NK-92 treated with Interleukin-12 subunit alpha and Interleukin-12 subunit beta, amount 100 ng/mL, for 24 hours (cell line): Measurements from ENCODE around the gene CDC20.
A peak's percentile ranks its signal among the peaks of the same experiment; 100 is the strongest.

Source experiments
- DNase-seq: peaks from one replicate; lab custom pipeline; 2025; lab: John Stamatoyannopoulos, UW

CDC20 gene

GRCh38 chr1:43358746-43359693 lies at the start of gene CDC20:
Gene CDC20 (plus strand): TSS chr1:43358981. CDS start chr1:43359216, 235 bp downstream.
- peak; percentile 97 for DNase-seq

- no peak for DNase-seq
Measured at GRCh38 chr1:43309405-43310025, 49.3 kb upstream of the CDC20 start.

GRCh38 chr1:43311521-43311920 lies 47.3 kb upstream of the CDC20 start:
- DNase-seq: no peak

GRCh38 chr1:43312212-43312623 lies 46.6 kb upstream of the CDC20 start:
- DNase-seq: no peak

GRCh38 chr1:43312663-43313515 lies 45.9 kb upstream of the CDC20 start:
- no peak for DNase-seq

- no peak for DNase-seq
Measured at GRCh38 chr1:43313771-43314170, 45.0 kb upstream of the CDC20 start.

GRCh38 chr1:43314233-43314632 lies 44.5 kb upstream of the CDC20 start:
- DNase-seq: no peak

GRCh38 chr1:43315481-43315880 lies 43.3 kb upstream of the CDC20 start:
- DNase-seq: no peak

- no peak for DNase-seq
Measured at GRCh38 chr1:43315963-43316737, 42.6 kb upstream of the CDC20 start.

GRCh38 chr1:43316738-43317520 lies 41.9 kb upstream of the CDC20 start:
- no peak for DNase-seq

GRCh38 chr1:43317817-43318471 lies 40.8 kb upstream of the CDC20 start:
- DNase-seq: no peak

- no peak for DNase-seq
Measured at GRCh38 chr1:43318831-43319230, 40.0 kb upstream of the CDC20 start.

- no peak for DNase-seq
Measured at GRCh38 chr1:43319288-43319687, 39.5 kb upstream of the CDC20 start.

GRCh38 chr1:43319766-43320165 lies 39.0 kb upstream of the CDC20 start:
- no peak for DNase-seq

- no peak for DNase-seq
Measured at GRCh38 chr1:43321331-43321891, 37.4 kb upstream of the CDC20 start.

- no peak for DNase-seq
Measured at GRCh38 chr1:43322506-43322905, 36.3 kb upstream of the CDC20 start.

GRCh38 chr1:43324810-43325209 lies 34.0 kb upstream of the CDC20 start:
- no peak for DNase-seq

GRCh38 chr1:43325381-43325780 lies 33.4 kb upstream of the CDC20 start:
- DNase-seq: no peak

- DNase-seq: no peak
Measured at GRCh38 chr1:43327549-43328292, 31.1 kb upstream of the CDC20 start.
